Loucy (cell line): ENCODE measurements around the gene MTPN.

Source experiments
- H2AFZ ChIP-seq: fragments of 200-600 bp; sonication (generic); 2 replicates; pipeline ENCODE4 v1.6.0; 2016; ENCODE audit warnings: antibody characterized with exemption, mild to moderate bottlenecking, low read length, moderate library complexity
- H3F3A ChIP-seq: fragments of 200-600 bp; 2 replicates; pipeline ENCODE4 v1.6.0; 2016; ENCODE audit warnings: antibody characterized with exemption, low read depth, mild to moderate bottlenecking
- H3K27me3 ChIP-seq: fragments of 200-600 bp; sonication (generic); 2 replicates; pipeline ENCODE4 v1.6.1; 2014; ENCODE audit warnings: low read length, mild to moderate bottlenecking; ENCODE audit not compliant: insufficient read depth, poor library complexity, severe bottlenecking
- H3K36me3 ChIP-seq: fragments of 200-600 bp; sonication (generic); 2 replicates; pipeline ENCODE4 v1.6.1; 2016; ENCODE audit warnings: low read length; ENCODE audit not compliant: insufficient read depth
- H3K4me1 ChIP-seq: fragments of 200-600 bp; sonication (generic); 2 replicates; pipeline ENCODE4 v1.5.1; 2014; ENCODE audit warnings: low read length, mild to moderate bottlenecking; ENCODE audit not compliant: insufficient read depth, poor library complexity, severe bottlenecking
- H3K4me2 ChIP-seq: fragments of 200-600 bp; sonication (generic); 2 replicates; pipeline ENCODE4 v1.6.0; 2014; ENCODE audit warnings: antibody characterized with exemption, low read length, low read depth, mild to moderate bottlenecking; ENCODE audit not compliant: poor library complexity, severe bottlenecking
- H3K4me3 ChIP-seq: fragments of 200-600 bp; sonication (generic); 2 replicates; pipeline ENCODE4 v1.5.1; 2014; ENCODE audit warnings: low read length, mild to moderate bottlenecking, mixed read lengths; ENCODE audit not compliant: poor library complexity, severe bottlenecking
- H3K79me2 ChIP-seq: fragments of 200-600 bp; sonication (generic); 2 replicates; pipeline ENCODE4 v1.6.1; 2014; ENCODE audit warnings: low read length; ENCODE audit not compliant: insufficient read depth
- H3K9ac ChIP-seq: fragments of 200-600 bp; sonication (generic); 2 replicates; pipeline ENCODE4 v1.6.0; 2014; ENCODE audit warnings: mild to moderate bottlenecking, low read depth, low read length, moderate library complexity; ENCODE audit not compliant: poor library complexity, severe bottlenecking
- H3K9me2 ChIP-seq: fragments of 200-600 bp; sonication (generic); replicated peaks from 2 replicates; pipeline ENCODE4 v1.6.1; 2016; ENCODE audit warnings: low read depth, low read length, mixed read lengths
- H3K9me3 ChIP-seq: fragments of 200-600 bp; sonication (generic); 2 replicates; pipeline ENCODE4 v1.6.1; 2014; ENCODE audit warnings: mild to moderate bottlenecking, antibody characterized with exemption, low read length, low read depth; ENCODE audit not compliant: insufficient read depth
- H4K20me1 ChIP-seq: fragments of 200-600 bp; sonication (generic); 2 replicates; pipeline ENCODE4 v1.6.0; 2014; ENCODE audit warnings: antibody characterized with exemption, low read length, mild to moderate bottlenecking; ENCODE audit not compliant: insufficient read depth, poor library complexity, severe bottlenecking
- EZH2phosphoT487 ChIP-seq: fragments of 200-600 bp; IDR thresholded peaks from 2 replicates; pipeline ENCODE4 v1.6.1; 2018; ENCODE audit warnings: antibody characterized with exemption, mild to moderate bottlenecking, moderate library complexity, borderline replicate concordance
- TF ChIP-seq, protein P1 (sequence below): fragments of 200-600 bp; sonication (generic); conservative IDR thresholded peaks from 2 replicates; pipeline ENCODE4 v1.5.1; 2014; ENCODE audit warnings: mild to moderate bottlenecking, antibody characterized with exemption, low read length

MTPN gene

DNA sequence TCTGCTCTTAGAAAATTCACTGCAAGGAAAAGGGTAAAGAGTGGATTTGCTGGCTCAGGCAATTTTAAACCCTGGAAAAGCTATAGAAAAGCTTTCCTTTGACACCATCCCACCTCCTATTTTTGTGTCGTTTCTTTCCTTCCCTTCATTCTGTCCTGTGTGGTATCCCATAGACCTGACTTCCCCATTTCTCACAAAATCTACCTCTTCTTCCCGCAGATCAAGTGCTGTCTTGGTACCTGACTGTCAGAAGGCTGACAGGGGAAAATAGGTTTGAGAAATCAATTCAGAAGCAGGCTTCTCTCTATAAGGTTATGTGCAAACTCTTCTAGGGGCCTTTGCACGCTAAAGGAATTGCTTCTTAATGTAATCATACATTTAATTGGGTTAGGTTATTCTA lies 98.9 kb downstream of the MTPN start:
- Histone ChIP-seq H3K36me3 (no peaks in the 10 kb centered on the region), H2AFZ (no peak overlapping the region), H3F3A (no peaks in the 10 kb centered on the region), H3K79me2 (no peaks in the 10 kb centered on the region), H3K4me3 (no peak overlapping the region), H3K9me3 (no peaks in the 10 kb centered on the region), H3K9ac (no peak overlapping the region), H3K4me1 (no peaks in the 10 kb centered on the region), H4K20me1 (no peaks in the 10 kb centered on the region), H3K27me3 (no peaks in the 10 kb centered on the region), H3K9me2 (no peaks in the 10 kb centered on the region), H3K4me2 (no peak overlapping the region)
- TF ChIP-seq, protein P1, sequence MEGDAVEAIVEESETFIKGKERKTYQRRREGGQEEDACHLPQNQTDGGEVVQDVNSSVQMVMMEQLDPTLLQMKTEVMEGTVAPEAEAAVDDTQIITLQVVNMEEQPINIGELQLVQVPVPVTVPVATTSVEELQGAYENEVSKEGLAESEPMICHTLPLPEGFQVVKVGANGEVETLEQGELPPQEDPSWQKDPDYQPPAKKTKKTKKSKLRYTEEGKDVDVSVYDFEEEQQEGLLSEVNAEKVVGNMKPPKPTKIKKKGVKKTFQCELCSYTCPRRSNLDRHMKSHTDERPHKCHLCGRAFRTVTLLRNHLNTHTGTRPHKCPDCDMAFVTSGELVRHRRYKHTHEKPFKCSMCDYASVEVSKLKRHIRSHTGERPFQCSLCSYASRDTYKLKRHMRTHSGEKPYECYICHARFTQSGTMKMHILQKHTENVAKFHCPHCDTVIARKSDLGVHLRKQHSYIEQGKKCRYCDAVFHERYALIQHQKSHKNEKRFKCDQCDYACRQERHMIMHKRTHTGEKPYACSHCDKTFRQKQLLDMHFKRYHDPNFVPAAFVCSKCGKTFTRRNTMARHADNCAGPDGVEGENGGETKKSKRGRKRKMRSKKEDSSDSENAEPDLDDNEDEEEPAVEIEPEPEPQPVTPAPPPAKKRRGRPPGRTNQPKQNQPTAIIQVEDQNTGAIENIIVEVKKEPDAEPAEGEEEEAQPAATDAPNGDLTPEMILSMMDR = no peak
- no peak for TF ChIP-seq EZH2phosphoT487

DNA sequence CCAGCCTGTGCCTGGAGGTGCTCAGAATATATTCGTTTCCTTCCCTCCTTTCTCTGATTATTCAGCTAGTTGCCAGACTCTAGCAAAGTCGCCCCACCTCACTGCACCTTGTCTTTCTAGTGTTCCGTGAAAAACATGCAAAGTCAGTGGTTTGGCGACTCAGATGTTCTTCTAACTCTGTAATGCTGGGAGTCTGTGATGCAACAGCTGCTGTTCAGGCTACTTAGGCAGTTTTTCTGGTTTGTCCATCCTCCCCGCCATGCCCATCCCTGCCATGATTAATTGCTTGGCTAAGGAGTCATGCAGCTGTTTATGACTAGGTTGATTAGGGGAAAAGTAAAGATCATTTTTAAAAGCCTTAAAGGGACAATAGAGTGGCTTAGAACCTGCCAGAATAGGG lies 99.4 kb downstream of the MTPN start:
- Histone ChIP-seq H3K9me3 (no peaks in the 10 kb centered on the region), H4K20me1 (no peaks in the 10 kb centered on the region), H3K79me2 (no peaks in the 10 kb centered on the region), H3K4me2 (no peak overlapping the region), H3K4me1 (no peaks in the 10 kb centered on the region), H2AFZ (no peak overlapping the region), H3K9me2 (no peaks in the 10 kb centered on the region), H3K9ac (no peak overlapping the region), H3K27me3 (no peaks in the 10 kb centered on the region), H3K36me3 (no peaks in the 10 kb centered on the region), H3K4me3 (no peak overlapping the region), H3F3A (no peaks in the 10 kb centered on the region)
- TF ChIP-seq EZH2phosphoT487 = no peak
- TF ChIP-seq, protein P1 = no peak
